Keratinocyte (primary cell): Measurements from ENCODE around the gene ZSCAN30. TPM values are rescaled to one million over a fixed set of nuclear protein-coding genes. Genes with fewer than 3 reads are reported as not detected.

Experiments
- DNase-seq: peaks from one replicate; pipeline ENCODE4 v3.0.0-alpha.2; 2011; ENCODE audit warnings: low read depth, missing footprints, low spot score
- FAIRE-seq: peaks from 2 replicates; lab custom pipeline; 2011; peaks lifted over from hg19 to GRCh38; lab: Jason Lieb, UNC
- H2AFZ ChIP-seq: 2 replicates; pipeline ENCODE4 v1.6.0; 2012; ENCODE audit warnings: low read length, control low read depth, inconsistent platforms; ENCODE audit not compliant: control insufficient read depth
- H3K27ac ChIP-seq: 2 replicates; pipeline ENCODE4 v1.5.1; 2011; ENCODE audit warnings: low read length; ENCODE audit not compliant: control insufficient read depth, insufficient read depth
- H3K27me3 ChIP-seq: 3 replicates; pipeline ENCODE4 v1.6.0; 2011; ENCODE audit warnings: low read length; ENCODE audit not compliant: control insufficient read depth, insufficient read depth; ENCODE audit errors: extremely low read depth
- H3K36me3 ChIP-seq, 2 experiments: 2 replicates in 1 of 2; 3 replicates in 1 of 2; pipeline ENCODE4 v1.5.1; 2011; ENCODE audit warnings: low read length in 2 of 2, mild to moderate bottlenecking in 1 of 2; ENCODE audit not compliant: control insufficient read depth in 2 of 2, insufficient read depth in 2 of 2; ENCODE audit errors: extremely low read depth in 1 of 2
- H3K4me1 ChIP-seq: 3 replicates; pipeline ENCODE4 v1.5.1; 2011; ENCODE audit warnings: low read length; ENCODE audit not compliant: control insufficient read depth, insufficient read depth; ENCODE audit errors: extremely low read depth
- H3K4me2 ChIP-seq: 3 replicates; pipeline ENCODE4 v1.6.0; 2011; ENCODE audit warnings: low read depth, low read length; ENCODE audit not compliant: control insufficient read depth, insufficient read depth; ENCODE audit errors: extremely low read depth
- H3K4me3 ChIP-seq, 3 experiments: fragments of 200-600 bp in 1 of 3; sonication (generic) in 1 of 3; 2 replicates in 2 of 3; 3 replicates in 1 of 3; pipeline ENCODE4 v1.5.1; 2011 to 2016; ENCODE audit warnings: low read length in 3 of 3, mild to moderate bottlenecking in 3 of 3, control low read depth in 2 of 3, inconsistent platforms in 1 of 3, low read depth in 1 of 3, mixed read lengths in 1 of 3, mixed run types in 1 of 3, moderate library complexity in 1 of 3; ENCODE audit not compliant: control insufficient read depth in 2 of 3, insufficient read depth in 2 of 3; ENCODE audit errors: extremely low read depth in 1 of 3
- H3K79me2 ChIP-seq: 2 replicates; pipeline ENCODE4 v1.6.0; 2012; ENCODE audit warnings: low read length; ENCODE audit not compliant: control insufficient read depth, insufficient read depth
- H3K9ac ChIP-seq: 3 replicates; pipeline ENCODE4 v1.6.0; 2011; ENCODE audit warnings: low read length; ENCODE audit not compliant: control insufficient read depth, insufficient read depth; ENCODE audit errors: extremely low read depth
- H3K9me1 ChIP-seq: 3 replicates; pipeline ENCODE4 v1.6.0; 2011; ENCODE audit warnings: low read length; ENCODE audit not compliant: control insufficient read depth, insufficient read depth; ENCODE audit errors: extremely low read depth
- H3K9me3 ChIP-seq: 2 replicates; pipeline ENCODE4 v1.5.1; 2012; ENCODE audit warnings: low read depth, low read length; ENCODE audit not compliant: control insufficient read depth
- H4K20me1 ChIP-seq: 3 replicates; pipeline ENCODE4 v1.6.0; 2011; ENCODE audit warnings: low read length; ENCODE audit not compliant: control insufficient read depth, insufficient read depth; ENCODE audit errors: extremely low read depth
- CTCF ChIP-seq, 3 experiments: IDR thresholded peaks in 1 of 3; conservative IDR thresholded peaks in 1 of 3; optimal IDR thresholded peaks in 1 of 3; 2 replicates in 2 of 3; 3 replicates in 1 of 3; pipeline versions ENCODE3 to v1.5.1; 2011; ENCODE audit warnings: low read length in 3 of 3, mild to moderate bottlenecking in 3 of 3, moderate library complexity in 2 of 3, control low read depth in 1 of 3, inconsistent platforms in 1 of 3; ENCODE audit not compliant: insufficient read depth in 2 of 3; ENCODE audit errors: extremely low read depth in 1 of 3
- EZH2 ChIP-seq: IDR thresholded peaks from one replicate; pipeline ENCODE4 v1.6.1; 2012; ENCODE audit warnings: inconsistent platforms, mild to moderate bottlenecking, low read length, moderate library complexity
- dilution Hi-C: fragments of 300-500 bp; cut with MboI; formaldehyde crosslinking; loops from one replicate; pipeline ENCODE4 v1.7.0; 2020; ENCODE audit warnings: low sequenced_read_pairs; ENCODE audit not compliant: extremely low pct_ligation_motif_present
- polyA plus RNA-seq, 5 experiments: library from polyadenylated mRNA; depleted of rRNA in 3 of 5; stranded (reverse) in 3 of 5; stranded (forward) in 1 of 5; unstranded in 1 of 5; fragments of >200 nt; gene quantifications; 1 replicate in 1 of 5; 2 replicates in 3 of 5; 3 replicates in 1 of 5; pipeline versions ENCODE4 v1.2.1 to v1.2.3, GENCODE V29; 2011 to 2012; ENCODE audit warnings: missing spikeins in 2 of 5, low read depth in 1 of 5, low replicate concordance in 1 of 5

ZSCAN30 gene
- polyA plus RNA-seq, 1 donor (not counting 4 experiments of a cell fraction or from before 2014, with no cell fraction given), result 13.6 TPM

DNA sequence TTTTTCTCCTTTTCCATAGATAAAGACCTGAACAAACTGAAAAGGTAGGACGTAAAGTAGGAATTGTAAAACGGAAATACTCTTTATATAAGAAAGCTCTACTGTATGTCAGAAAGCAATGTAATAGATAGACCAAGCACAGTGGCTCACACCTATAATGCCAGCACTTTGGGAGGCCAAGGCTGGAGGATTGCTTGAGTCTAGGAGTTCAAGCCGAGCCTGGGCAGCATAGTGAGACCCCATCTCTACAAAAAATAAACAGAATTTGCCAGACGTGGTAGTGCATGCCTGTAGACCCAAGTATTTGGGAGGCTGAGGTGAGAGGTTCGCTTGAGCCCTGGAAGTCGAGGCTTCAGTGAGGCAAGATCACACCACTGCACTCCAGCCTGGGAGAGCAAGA, 41.6 kb downstream of the ZSCAN30 start:
- dilution Hi-C loops, result no loop called here

DNA sequence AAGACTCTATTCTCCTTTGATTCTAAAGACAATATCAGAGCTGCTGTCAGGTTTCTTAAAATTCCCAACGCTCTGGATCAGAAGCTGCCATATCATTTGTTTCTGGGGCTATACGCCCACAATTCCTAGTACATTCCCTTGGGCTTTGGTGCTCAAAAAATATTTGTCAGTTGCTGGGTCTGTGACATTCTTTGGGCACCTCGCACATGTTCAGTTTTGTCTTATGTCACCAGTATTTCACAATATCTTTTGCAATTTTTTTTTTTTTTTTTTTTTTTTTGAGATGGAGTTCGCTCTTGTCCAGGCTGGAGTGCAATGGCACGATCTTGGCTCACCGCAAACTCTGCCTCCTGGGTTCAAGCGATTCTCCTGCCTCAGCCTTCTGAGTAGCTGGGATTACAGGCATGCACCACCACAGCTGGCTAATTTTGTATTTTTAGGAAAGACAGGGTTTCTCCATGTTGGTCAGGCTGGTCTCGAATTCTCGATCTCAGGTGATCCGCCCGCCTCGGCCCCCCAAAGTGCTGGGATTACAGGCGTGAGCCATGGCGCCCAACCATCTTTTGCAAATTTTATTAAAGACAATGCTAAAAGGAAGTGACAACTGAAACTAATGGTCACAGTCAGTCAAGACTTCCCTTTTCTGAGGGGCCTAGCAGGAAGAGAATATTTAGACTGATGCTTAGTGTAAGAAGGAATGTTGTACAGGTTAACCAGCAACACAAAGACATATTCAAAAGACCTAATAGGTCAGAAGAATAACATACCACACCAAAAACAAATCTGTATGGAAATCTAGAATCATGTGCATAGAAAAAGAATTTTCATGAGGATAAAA, 42.4 kb downstream of the ZSCAN30 start:
- no peak for DNase-seq
- H3K27me3 ChIP-seq, result no peaks in the 10 kb centered on the region
- no peak overlapping the region for H2AFZ ChIP-seq
- FAIRE-seq, result no peak
- H3K4me2 ChIP-seq, result no peak overlapping the region
- H3K4me3 ChIP-seq, result no peak overlapping the region
- H3K4me1 ChIP-seq, result no peaks in the 10 kb centered on the region
- peaks cover 1% of the 10 kb centered on the region for H3K79me2 ChIP-seq
- H3K9me3 ChIP-seq, result peaks cover 35% of the 10 kb centered on the region
- no peak overlapping the region for H3K9ac ChIP-seq
- TF ChIP-seq CTCF (optimal IDR thresholded peaks at IDR 0.05 in 1 of 3, IDR thresholded peaks at IDR 0.05 in 1 of 3, conservative IDR thresholded peaks at IDR 0.05 in 1 of 3; ENCODE audit: extremely low read depth in 1 of 3, insufficient read depth in 2 of 3, low read length in 3 of 3) (no peak), EZH2 (no peak)
- no peaks in the 10 kb centered on the region for H3K9me1 ChIP-seq
- H3K36me3 ChIP-seq, result peaks cover 37 to 49% of the 10 kb centered on the region in 2 experiments
- no peaks in the 10 kb centered on the region for H4K20me1 ChIP-seq
- no peak overlapping the region for H3K27ac ChIP-seq
- dilution Hi-C loops, result no loop called here

More for the DNA sequence above, 41.6 kb downstream of the ZSCAN30 start:
- Histone ChIP-seq H2AFZ (no peak overlapping the region), H3K27ac (no peak overlapping the region), H3K9me1 (no peaks in the 10 kb centered on the region), H3K36me3 (peaks cover 30 to 41% of the 10 kb centered on the region in 2 experiments), H3K9me3 (peaks cover 36% of the 10 kb centered on the region), H4K20me1 (no peaks in the 10 kb centered on the region), H3K4me1 (no peaks in the 10 kb centered on the region), H3K79me2 (no peaks in the 10 kb centered on the region), H3K4me2 (no peak overlapping the region), H3K4me3 (no peak overlapping the region), H3K9ac (no peak overlapping the region), H3K27me3 (no peaks in the 10 kb centered on the region)
- FAIRE-seq (no peak), DNase-seq (no peak)
- TF ChIP-seq CTCF (optimal IDR thresholded peaks at IDR 0.05 in 1 of 3, IDR thresholded peaks at IDR 0.05 in 1 of 3, conservative IDR thresholded peaks at IDR 0.05 in 1 of 3; ENCODE audit: extremely low read depth in 1 of 3, insufficient read depth in 2 of 3, low read length in 3 of 3) (no peak), EZH2 (no peak)
